CD8-positive, alpha-beta memory T cell (primary cell): ENCODE data around the gene RIPOR2. TPM values are rescaled to one million over a fixed set of nuclear protein-coding genes. Genes with fewer than 3 reads are reported as not detected.

Experiments
- CTCF ChIA-PET: fragments of 350-600 bp; sonication (Branson Sonifier 250); formaldehyde crosslinking; loops from one replicate; lab custom pipeline; 2021; ENCODE audit warnings: antibody characterized with exemption; lab: Charles Lee
- POLR2A ChIA-PET: fragments of 350-600 bp; sonication (Branson Sonifier 250); formaldehyde crosslinking; loops from one replicate; lab custom pipeline; 2021; ENCODE audit warnings: antibody characterized with exemption; lab: Charles Lee
- DNase-seq, 5 donors: peaks; one replicate each; pipeline versions ENCODE4 v3.0.0 to v3.0.0-alpha.2; 2020 to 2022; ENCODE audit warnings: mixed read lengths in 1 of 5
- H3K27ac ChIP-seq: one replicate; pipeline ENCODE4 v1.7.0; 2013; ENCODE audit warnings: low read depth, mild to moderate bottlenecking, low read length, moderate library complexity
- H3K27me3 ChIP-seq: 2 replicates; pipeline ENCODE4 v1.7.0; 2013; ENCODE audit warnings: low read length, mild to moderate bottlenecking; ENCODE audit not compliant: insufficient read depth, poor library complexity, severe bottlenecking
- H3K36me3 ChIP-seq: 2 replicates; pipeline ENCODE4 v1.7.0; 2013; ENCODE audit warnings: mild to moderate bottlenecking, low read length, moderate library complexity; ENCODE audit not compliant: insufficient read depth
- H3K4me1 ChIP-seq: 2 replicates; pipeline ENCODE4 v1.7.0; 2013; ENCODE audit warnings: mild to moderate bottlenecking, low read length, moderate library complexity; ENCODE audit not compliant: insufficient read depth
- H3K4me3 ChIP-seq: 2 replicates; pipeline ENCODE4 v1.7.0; 2013; ENCODE audit warnings: mild to moderate bottlenecking, low read length
- H3K9me3 ChIP-seq: 2 replicates; pipeline ENCODE4 v1.7.0; 2013; ENCODE audit warnings: mild to moderate bottlenecking, low read length
- H3K27ac Mint-ChIP-seq, 8 donors: one replicate each; pipeline ENCODE4 v1.8.0; 2020 to 2021; ENCODE audit warnings: mixed read lengths in 8 of 8, mild to moderate bottlenecking in 6 of 8, inconsistent platforms in 3 of 8, moderate library complexity in 3 of 8
- H3K27me3 Mint-ChIP-seq, 2 donors: one replicate each; pipeline ENCODE4 v1.8.0; 2020 to 2021; ENCODE audit warnings: mixed read lengths in 2 of 2, mild to moderate bottlenecking in 1 of 2, moderate library complexity in 1 of 2
- H3K36me3 Mint-ChIP-seq, 3 donors: one replicate each; pipeline ENCODE4 v1.8.0; 2020 to 2021; ENCODE audit warnings: mixed read lengths in 3 of 3, inconsistent platforms in 1 of 3, mild to moderate bottlenecking in 1 of 3
- H3K4me1 Mint-ChIP-seq, 3 donors: one replicate each; pipeline ENCODE4 v1.8.0; 2020 to 2021; ENCODE audit warnings: mixed read lengths in 3 of 3, inconsistent platforms in 1 of 3, mild to moderate bottlenecking in 1 of 3
- H3K4me3 Mint-ChIP-seq, 7 donors: one replicate each; pipeline ENCODE4 v1.8.0; 2020 to 2021; ENCODE audit warnings: mixed read lengths in 7 of 7, mild to moderate bottlenecking in 6 of 7, moderate library complexity in 4 of 7, inconsistent platforms in 2 of 7
- H3K9me3 Mint-ChIP-seq, 5 donors: one replicate each; pipeline ENCODE4 v1.8.0; 2020 to 2022; ENCODE audit warnings: mixed read lengths in 5 of 5, mild to moderate bottlenecking in 3 of 5, moderate library complexity in 2 of 5, inconsistent platforms in 1 of 5
- polyA plus RNA-seq: library from polyadenylated mRNA; unstranded; fragments of 300-500 nt; fragmentation: Illumina TruSeq; gene quantifications from one replicate; pipeline ENCODE4 v1.2.3, GENCODE V29; 2021
- total RNA-seq, 2 experiments: library from RNA; stranded (reverse); gene quantifications; one replicate each; pipeline ENCODE4 v1.2.3, GENCODE V29; 2021

Gene RIPOR2
- total and polyA plus RNA-seq, 3 experiments from 2014 or later = 54.4 to 427 (median 58.2) TPM

GRCh38 chr6:24824142-24824938 lies 111.4 kb downstream of the RIPOR2 start:
- H3K9me3 Mint-ChIP-seq = no peaks in the 10 kb centered on the region
- peak overlapping the region; percentile 10 to 84 (median 54) for H3K27ac Mint-ChIP-seq
- CTCF ChIA-PET = interaction anchor here (1.0 to 1.6 kb wide), 4 partner anchors 19 to 246 kb away, joined by 3 to 5 read pairs (median 4); no protein-coding TSS in a partner anchor
- H3K36me3 Mint-ChIP-seq = peaks cover 9 to 86% (median 20%) of the 10 kb centered on the region in 3 donors
- no peak for DNase-seq
- peaks cover 72% of the 10 kb centered on the region for H3K36me3 ChIP-seq
- H3K27me3 ChIP-seq = no peaks in the 10 kb centered on the region
- POLR2A ChIA-PET = interaction anchor here (0.6 kb wide), 1 partner anchor 14 kb away, joined by 3 read pairs; no protein-coding TSS in a partner anchor
- no peaks in the 10 kb centered on the region for H3K27me3 Mint-ChIP-seq
- H3K4me3 ChIP-seq = no peak overlapping the region
- H3K4me1 ChIP-seq = peaks cover 10% of the 10 kb centered on the region
- no peak overlapping the region for H3K4me3 Mint-ChIP-seq
- H3K9me3 ChIP-seq = no peaks in the 10 kb centered on the region
- H3K4me1 Mint-ChIP-seq = peaks cover 22 to 42% (median 41%) of the 10 kb centered on the region in 3 donors
- no peak overlapping the region for H3K27ac ChIP-seq

DNA sequence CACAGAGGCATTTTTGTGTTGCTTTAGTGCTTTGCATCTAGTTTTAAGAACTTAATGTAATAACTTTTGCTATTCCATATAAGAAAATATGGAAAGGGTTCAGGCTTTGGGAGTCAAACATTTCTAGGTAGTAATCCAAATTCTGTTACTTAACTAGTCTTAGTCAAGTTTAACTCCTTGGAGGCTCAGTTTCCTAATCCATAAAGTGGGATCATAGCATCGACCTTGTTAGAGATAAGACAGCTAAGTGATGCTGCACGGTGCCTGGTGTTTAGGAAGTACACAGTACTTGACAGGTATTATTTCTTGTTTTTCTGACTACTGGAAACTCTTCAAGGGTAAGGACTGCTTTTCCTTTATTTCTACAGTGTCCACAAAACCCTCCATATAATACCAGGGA lies 112.6 kb downstream of the RIPOR2 start:
- CTCF ChIA-PET = interaction anchor here (1.0 to 1.6 kb wide), 4 partner anchors 15 to 195 kb away, joined by 3 to 5 read pairs (median 3); no protein-coding TSS in a partner anchor
- Histone ChIP-seq H3K4me1 (peaks cover 10% of the 10 kb centered on the region), H3K27me3 (no peaks in the 10 kb centered on the region), H3K36me3 (peaks cover 78% of the 10 kb centered on the region), H3K9me3 (no peaks in the 10 kb centered on the region), H3K4me3 (no peak overlapping the region), H3K27ac (no peak overlapping the region)
- Mint-ChIP-seq H3K9me3 (no peaks in the 10 kb centered on the region), H3K27me3 (no peaks in the 10 kb centered on the region), H3K4me3 (no peak overlapping the region), H3K27ac (peak overlapping the region in 2 of 8 donors; percentile 33 to 67), H3K36me3 (peaks cover 9 to 87% (median 24%) of the 10 kb centered on the region in 3 donors), H3K4me1 (peaks cover 23 to 46% (median 42%) of the 10 kb centered on the region in 3 donors)
- no peak for DNase-seq
- POLR2A ChIA-PET = no interaction called here

DNA sequence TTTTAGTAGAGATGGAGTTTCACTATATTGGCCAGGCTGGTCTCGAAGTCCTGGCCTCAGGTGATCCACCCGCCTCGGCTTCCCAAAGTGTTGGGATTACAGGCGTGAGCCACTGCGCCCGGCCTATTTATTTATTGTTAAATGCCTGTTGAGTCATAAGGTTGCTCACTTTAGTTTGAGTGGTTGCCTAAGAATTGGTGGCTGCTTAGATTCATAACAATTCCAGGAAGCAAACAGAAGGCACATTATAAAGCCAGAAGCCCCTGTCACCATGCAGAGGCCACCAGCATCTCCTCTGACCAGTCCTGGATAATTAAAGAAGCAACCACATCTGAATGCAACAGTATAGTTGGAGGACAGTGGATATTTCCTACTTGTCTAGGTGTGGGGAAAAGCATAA lies 113.1 kb downstream of the RIPOR2 start:
- CTCF ChIA-PET = interaction anchor here (1.0 to 1.7 kb wide), 4 partner anchors 15 to 195 kb away, joined by 3 to 6 read pairs (median 4); no protein-coding TSS in a partner anchor
- Mint-ChIP-seq H3K4me1 (peaks cover 19 to 41% (median 38%) of the 10 kb centered on the region in 3 donors), H3K36me3 (peaks cover 9 to 86% (median 25%) of the 10 kb centered on the region in 3 donors), H3K9me3 (no peaks in the 10 kb centered on the region), H3K27ac (peak overlapping the region in 3 of 8 donors; percentile 23 to 56 (median 33)), H3K27me3 (no peaks in the 10 kb centered on the region), H3K4me3 (no peak overlapping the region)
- H3K36me3 ChIP-seq = peaks cover 79% of the 10 kb centered on the region
- H3K27me3 ChIP-seq = no peaks in the 10 kb centered on the region
- H3K9me3 ChIP-seq = no peaks in the 10 kb centered on the region
- H3K4me3 ChIP-seq = no peak overlapping the region
- peaks cover 6% of the 10 kb centered on the region for H3K4me1 ChIP-seq
- POLR2A ChIA-PET = no interaction called here
- no peak overlapping the region for H3K27ac ChIP-seq
- no peak for DNase-seq

DNA sequence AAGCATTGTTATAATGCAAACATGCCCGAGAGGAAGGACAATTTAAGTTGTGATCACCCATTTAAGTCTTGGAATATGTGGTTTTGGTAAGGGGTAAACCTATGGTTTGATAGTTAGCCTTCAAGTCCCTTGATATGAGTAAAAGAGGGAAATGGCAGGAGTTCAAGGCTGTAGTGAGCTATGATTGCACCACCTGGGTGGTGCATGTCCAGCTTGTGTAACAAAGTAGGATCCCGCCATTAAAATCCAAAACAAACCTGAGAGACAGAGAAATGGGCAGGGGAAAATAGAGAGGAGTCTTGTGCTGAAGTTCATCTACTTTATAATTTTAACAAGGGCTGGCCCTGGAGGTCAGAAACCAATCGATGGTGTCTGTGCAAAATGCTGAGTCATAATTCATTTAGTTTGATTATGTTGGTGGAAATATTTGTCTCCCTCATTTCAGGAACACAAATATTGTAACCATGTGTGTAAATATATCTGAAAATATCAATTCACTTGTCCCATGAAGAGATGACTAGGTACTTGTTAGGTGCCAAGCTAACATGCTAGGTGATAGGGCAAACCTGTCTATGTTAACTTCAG lies 113.8 kb downstream of the RIPOR2 start:
- H3K4me3 Mint-ChIP-seq = no peak overlapping the region
- H3K9me3 Mint-ChIP-seq = no peaks in the 10 kb centered on the region
- H3K36me3 ChIP-seq = peaks cover 74% of the 10 kb centered on the region
- H3K9me3 ChIP-seq = no peaks in the 10 kb centered on the region
- no peaks in the 10 kb centered on the region for H3K4me1 ChIP-seq
- POLR2A ChIA-PET = no interaction called here
- no peak for DNase-seq
- no peak overlapping the region for H3K4me3 ChIP-seq
- H3K27me3 ChIP-seq = no peaks in the 10 kb centered on the region
- no peaks in the 10 kb centered on the region for H3K27me3 Mint-ChIP-seq
- H3K27ac Mint-ChIP-seq = peak overlapping the region in 6 of 8 donors; percentile 13 to 79 (median 39)
- peaks cover 9 to 80% (median 26%) of the 10 kb centered on the region in 3 donors for H3K36me3 Mint-ChIP-seq
- H3K4me1 Mint-ChIP-seq = peaks cover 13 to 35% (median 31%) of the 10 kb centered on the region in 3 donors
- no peak overlapping the region for H3K27ac ChIP-seq
- CTCF ChIA-PET = interaction anchor here (1.3 to 1.7 kb wide), 4 partner anchors 12 to 196 kb away, joined by 3 to 6 read pairs (median 4); no protein-coding TSS in a partner anchor

DNA sequence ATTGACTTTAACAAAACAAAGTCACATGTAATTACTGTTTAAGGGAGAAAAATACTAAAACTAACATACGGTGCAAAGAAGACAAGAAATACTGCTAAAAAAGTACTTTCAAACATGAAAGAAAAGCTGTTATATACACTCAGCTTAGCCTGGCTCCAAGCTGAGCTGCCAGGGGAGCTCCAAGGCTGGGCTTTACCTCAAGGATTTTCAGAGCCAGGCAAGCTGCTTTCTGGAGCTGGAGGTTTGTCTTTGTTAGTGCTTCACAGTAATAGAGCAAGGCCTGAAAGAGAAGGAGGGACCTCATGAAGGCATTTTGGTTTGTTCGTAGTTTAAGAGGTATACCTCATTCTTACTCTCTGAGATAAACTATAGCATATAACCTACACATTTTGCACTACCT lies 117.4 kb downstream of the RIPOR2 start:
- H3K4me3 Mint-ChIP-seq = no peak overlapping the region
- peaks cover 5 to 19% (median 8%) of the 10 kb centered on the region in 3 donors for H3K4me1 Mint-ChIP-seq
- no peaks in the 10 kb centered on the region for H3K9me3 Mint-ChIP-seq
- Histone ChIP-seq H3K36me3 (peaks cover 44% of the 10 kb centered on the region), H3K27ac (no peak overlapping the region), H3K4me3 (no peak overlapping the region), H3K4me1 (no peaks in the 10 kb centered on the region), H3K9me3 (no peaks in the 10 kb centered on the region), H3K27me3 (no peaks in the 10 kb centered on the region)
- peaks cover 5 to 45% (median 20%) of the 10 kb centered on the region in 3 donors for H3K36me3 Mint-ChIP-seq
- POLR2A ChIA-PET = no interaction called here
- H3K27me3 Mint-ChIP-seq = no peaks in the 10 kb centered on the region
- CTCF ChIA-PET = interaction anchor here (1.3 to 1.9 kb wide), 2 partner anchors 174 to 200 kb away, joined by 3 to 8 read pairs; no protein-coding TSS in a partner anchor
- no peak for DNase-seq
- H3K27ac Mint-ChIP-seq = peak overlapping the region in 3 of 8 donors; percentile 40 to 71 (median 44)

GRCh38 chr6:24809728-24810127 lies 126.0 kb downstream of the RIPOR2 start:
- Histone ChIP-seq H3K4me1 (no peaks in the 10 kb centered on the region), H3K4me3 (no peak overlapping the region), H3K27me3 (no peaks in the 10 kb centered on the region), H3K36me3 (peaks cover 56% of the 10 kb centered on the region), H3K27ac (no peak overlapping the region), H3K9me3 (no peaks in the 10 kb centered on the region)
- ChIA-PET POLR2A (no interaction called here), CTCF (interaction anchor here (0.9 to 1.5 kb wide), 2 partner anchors 12 to 15 kb away, joined by 3 to 4 read pairs; no protein-coding TSS in a partner anchor)
- Mint-ChIP-seq H3K9me3 (no peaks in the 10 kb centered on the region), H3K27ac (peak overlapping the region in 3 of 8 donors; percentile 66 to 72 (median 68)), H3K27me3 (no peaks in the 10 kb centered on the region), H3K4me1 (peaks cover 0 to 9% (median 7%) of the 10 kb centered on the region in 3 donors), H3K36me3 (peaks cover 5 to 65% (median 13%) of the 10 kb centered on the region in 3 donors), H3K4me3 (no peak overlapping the region)
- no peak for DNase-seq

GRCh38 chr6:24807584-24807983 lies 128.2 kb downstream of the RIPOR2 start:
- Histone ChIP-seq H3K9me3 (no peaks in the 10 kb centered on the region), H3K36me3 (peaks cover 63% of the 10 kb centered on the region), H3K4me3 (no peak overlapping the region), H3K27ac (no peak overlapping the region), H3K27me3 (no peaks in the 10 kb centered on the region), H3K4me1 (no peaks in the 10 kb centered on the region)
- Mint-ChIP-seq H3K27ac (peak overlapping the region in 4 of 8 donors; percentile 2 to 50 (median 11)), H3K27me3 (no peaks in the 10 kb centered on the region), H3K4me3 (no peak overlapping the region), H3K9me3 (no peaks in the 10 kb centered on the region), H3K4me1 (peaks cover 2 to 9% (median 7%) of the 10 kb centered on the region in 3 donors), H3K36me3 (peaks cover 5 to 83% (median 13%) of the 10 kb centered on the region in 3 donors)
- POLR2A ChIA-PET = no interaction called here
- no peak for DNase-seq
- CTCF ChIA-PET = interaction anchor here (1.0 to 1.5 kb wide), 2 partner anchors 15 to 184 kb away, joined by 3 to 4 read pairs; no protein-coding TSS in a partner anchor
